ENCODE measurements around the gene ISCU. TPM values are rescaled to one million over a fixed set of nuclear protein-coding genes. Genes with fewer than 3 reads are reported as not detected.

Gene ISCU
- total and polyA plus RNA-seq, 9 of the 15 experiments (the other 6 are each of a cell fraction or from before 2014, with no cell fraction given) = 15.9 to 92.5 (median 77.3) TPM

GRCh38 chr12:108559748-108560147, 2.6 kb upstream of the ISCU start (continued):
- TF ChIP-seq, protein P1, sequence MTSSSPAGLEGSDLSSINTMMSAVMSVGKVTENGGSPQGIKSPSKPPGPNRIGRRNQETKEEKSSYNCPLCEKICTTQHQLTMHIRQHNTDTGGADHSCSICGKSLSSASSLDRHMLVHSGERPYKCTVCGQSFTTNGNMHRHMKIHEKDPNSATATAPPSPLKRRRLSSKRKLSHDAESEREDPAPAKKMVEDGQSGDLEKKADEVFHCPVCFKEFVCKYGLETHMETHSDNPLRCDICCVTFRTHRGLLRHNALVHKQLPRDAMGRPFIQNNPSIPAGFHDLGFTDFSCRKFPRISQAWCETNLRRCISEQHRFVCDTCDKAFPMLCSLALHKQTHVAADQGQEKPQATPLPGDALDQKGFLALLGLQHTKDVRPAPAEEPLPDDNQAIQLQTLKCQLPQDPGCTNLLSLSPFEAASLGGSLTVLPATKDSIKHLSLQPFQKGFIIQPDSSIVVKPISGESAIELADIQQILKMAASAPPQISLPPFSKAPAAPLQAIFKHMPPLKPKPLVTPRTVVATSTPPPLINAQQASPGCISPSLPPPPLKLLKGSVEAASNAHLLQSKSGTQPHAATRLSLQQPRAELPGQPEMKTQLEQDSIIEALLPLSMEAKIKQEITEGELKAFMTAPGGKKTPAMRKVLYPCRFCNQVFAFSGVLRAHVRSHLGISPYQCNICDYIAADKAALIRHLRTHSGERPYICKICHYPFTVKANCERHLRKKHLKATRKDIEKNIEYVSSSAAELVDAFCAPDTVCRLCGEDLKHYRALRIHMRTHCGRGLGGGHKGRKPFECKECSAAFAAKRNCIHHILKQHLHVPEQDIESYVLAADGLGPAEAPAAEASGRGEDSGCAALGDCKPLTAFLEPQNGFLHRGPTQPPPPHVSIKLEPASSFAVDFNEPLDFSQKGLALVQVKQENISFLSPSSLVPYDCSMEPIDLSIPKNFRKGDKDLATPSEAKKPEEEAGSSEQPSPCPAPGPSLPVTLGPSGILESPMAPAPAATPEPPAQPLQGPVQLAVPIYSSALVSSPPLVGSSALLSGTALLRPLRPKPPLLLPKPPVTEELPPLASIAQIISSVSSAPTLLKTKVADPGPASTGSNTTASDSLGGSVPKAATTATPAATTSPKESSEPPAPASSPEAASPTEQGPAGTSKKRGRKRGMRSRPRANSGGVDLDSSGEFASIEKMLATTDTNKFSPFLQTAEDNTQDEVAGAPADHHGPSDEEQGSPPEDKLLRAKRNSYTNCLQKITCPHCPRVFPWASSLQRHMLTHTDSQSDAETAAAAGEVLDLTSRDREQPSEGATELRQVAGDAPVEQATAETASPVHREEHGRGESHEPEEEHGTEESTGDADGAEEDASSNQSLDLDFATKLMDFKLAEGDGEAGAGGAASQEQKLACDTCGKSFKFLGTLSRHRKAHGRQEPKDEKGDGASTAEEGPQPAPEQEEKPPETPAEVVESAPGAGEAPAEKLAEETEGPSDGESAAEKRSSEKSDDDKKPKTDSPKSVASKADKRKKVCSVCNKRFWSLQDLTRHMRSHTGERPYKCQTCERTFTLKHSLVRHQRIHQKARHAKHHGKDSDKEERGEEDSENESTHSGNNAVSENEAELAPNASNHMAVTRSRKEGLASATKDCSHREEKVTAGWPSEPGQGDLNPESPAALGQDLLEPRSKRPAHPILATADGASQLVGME (CRISPR knock-in tag; IDR thresholded peaks at IDR 0.05) = no peak
- no peak for TF ChIP-seq RB1 (IDR thresholded peaks at IDR 0.05; ENCODE audit: low read depth)
- TF ChIP-seq, protein P2, sequence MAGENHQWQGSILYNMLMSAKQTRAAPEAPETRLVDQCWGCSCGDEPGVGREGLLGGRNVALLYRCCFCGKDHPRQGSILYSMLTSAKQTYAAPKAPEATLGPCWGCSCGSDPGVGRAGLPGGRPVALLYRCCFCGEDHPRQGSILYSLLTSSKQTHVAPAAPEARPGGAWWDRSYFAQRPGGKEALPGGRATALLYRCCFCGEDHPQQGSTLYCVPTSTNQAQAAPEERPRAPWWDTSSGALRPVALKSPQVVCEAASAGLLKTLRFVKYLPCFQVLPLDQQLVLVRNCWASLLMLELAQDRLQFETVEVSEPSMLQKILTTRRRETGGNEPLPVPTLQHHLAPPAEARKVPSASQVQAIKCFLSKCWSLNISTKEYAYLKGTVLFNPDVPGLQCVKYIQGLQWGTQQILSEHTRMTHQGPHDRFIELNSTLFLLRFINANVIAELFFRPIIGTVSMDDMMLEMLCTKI (IDR thresholded peaks at IDR 0.05; ENCODE audit: partially characterized antibody) = no peak
- TF ChIP-seq, protein P3, sequence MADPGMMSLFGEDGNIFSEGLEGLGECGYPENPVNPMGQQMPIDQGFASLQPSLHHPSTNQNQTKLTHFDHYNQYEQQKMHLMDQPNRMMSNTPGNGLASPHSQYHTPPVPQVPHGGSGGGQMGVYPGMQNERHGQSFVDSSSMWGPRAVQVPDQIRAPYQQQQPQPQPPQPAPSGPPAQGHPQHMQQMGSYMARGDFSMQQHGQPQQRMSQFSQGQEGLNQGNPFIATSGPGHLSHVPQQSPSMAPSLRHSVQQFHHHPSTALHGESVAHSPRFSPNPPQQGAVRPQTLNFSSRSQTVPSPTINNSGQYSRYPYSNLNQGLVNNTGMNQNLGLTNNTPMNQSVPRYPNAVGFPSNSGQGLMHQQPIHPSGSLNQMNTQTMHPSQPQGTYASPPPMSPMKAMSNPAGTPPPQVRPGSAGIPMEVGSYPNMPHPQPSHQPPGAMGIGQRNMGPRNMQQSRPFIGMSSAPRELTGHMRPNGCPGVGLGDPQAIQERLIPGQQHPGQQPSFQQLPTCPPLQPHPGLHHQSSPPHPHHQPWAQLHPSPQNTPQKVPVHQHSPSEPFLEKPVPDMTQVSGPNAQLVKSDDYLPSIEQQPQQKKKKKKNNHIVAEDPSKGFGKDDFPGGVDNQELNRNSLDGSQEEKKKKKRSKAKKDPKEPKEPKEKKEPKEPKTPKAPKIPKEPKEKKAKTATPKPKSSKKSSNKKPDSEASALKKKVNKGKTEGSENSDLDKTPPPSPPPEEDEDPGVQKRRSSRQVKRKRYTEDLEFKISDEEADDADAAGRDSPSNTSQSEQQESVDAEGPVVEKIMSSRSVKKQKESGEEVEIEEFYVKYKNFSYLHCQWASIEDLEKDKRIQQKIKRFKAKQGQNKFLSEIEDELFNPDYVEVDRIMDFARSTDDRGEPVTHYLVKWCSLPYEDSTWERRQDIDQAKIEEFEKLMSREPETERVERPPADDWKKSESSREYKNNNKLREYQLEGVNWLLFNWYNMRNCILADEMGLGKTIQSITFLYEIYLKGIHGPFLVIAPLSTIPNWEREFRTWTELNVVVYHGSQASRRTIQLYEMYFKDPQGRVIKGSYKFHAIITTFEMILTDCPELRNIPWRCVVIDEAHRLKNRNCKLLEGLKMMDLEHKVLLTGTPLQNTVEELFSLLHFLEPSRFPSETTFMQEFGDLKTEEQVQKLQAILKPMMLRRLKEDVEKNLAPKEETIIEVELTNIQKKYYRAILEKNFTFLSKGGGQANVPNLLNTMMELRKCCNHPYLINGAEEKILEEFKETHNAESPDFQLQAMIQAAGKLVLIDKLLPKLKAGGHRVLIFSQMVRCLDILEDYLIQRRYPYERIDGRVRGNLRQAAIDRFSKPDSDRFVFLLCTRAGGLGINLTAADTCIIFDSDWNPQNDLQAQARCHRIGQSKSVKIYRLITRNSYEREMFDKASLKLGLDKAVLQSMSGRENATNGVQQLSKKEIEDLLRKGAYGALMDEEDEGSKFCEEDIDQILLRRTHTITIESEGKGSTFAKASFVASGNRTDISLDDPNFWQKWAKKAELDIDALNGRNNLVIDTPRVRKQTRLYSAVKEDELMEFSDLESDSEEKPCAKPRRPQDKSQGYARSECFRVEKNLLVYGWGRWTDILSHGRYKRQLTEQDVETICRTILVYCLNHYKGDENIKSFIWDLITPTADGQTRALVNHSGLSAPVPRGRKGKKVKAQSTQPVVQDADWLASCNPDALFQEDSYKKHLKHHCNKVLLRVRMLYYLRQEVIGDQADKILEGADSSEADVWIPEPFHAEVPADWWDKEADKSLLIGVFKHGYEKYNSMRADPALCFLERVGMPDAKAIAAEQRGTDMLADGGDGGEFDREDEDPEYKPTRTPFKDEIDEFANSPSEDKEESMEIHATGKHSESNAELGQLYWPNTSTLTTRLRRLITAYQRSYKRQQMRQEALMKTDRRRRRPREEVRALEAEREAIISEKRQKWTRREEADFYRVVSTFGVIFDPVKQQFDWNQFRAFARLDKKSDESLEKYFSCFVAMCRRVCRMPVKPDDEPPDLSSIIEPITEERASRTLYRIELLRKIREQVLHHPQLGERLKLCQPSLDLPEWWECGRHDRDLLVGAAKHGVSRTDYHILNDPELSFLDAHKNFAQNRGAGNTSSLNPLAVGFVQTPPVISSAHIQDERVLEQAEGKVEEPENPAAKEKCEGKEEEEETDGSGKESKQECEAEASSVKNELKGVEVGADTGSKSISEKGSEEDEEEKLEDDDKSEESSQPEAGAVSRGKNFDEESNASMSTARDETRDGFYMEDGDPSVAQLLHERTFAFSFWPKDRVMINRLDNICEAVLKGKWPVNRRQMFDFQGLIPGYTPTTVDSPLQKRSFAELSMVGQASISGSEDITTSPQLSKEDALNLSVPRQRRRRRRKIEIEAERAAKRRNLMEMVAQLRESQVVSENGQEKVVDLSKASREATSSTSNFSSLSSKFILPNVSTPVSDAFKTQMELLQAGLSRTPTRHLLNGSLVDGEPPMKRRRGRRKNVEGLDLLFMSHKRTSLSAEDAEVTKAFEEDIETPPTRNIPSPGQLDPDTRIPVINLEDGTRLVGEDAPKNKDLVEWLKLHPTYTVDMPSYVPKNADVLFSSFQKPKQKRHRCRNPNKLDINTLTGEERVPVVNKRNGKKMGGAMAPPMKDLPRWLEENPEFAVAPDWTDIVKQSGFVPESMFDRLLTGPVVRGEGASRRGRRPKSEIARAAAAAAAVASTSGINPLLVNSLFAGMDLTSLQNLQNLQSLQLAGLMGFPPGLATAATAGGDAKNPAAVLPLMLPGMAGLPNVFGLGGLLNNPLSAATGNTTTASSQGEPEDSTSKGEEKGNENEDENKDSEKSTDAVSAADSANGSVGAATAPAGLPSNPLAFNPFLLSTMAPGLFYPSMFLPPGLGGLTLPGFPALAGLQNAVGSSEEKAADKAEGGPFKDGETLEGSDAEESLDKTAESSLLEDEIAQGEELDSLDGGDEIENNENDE (IDR thresholded peaks at IDR 0.05; ENCODE audit: low read depth, low read length) = no peak
- TF ChIP-seq ZKSCAN3 (CRISPR knock-in tag; IDR thresholded peaks at IDR 0.05) = no peak
- TF ChIP-seq HSF4 (CRISPR knock-in tag; IDR thresholded peaks at IDR 0.05; ENCODE audit: borderline replicate concordance) = no peak
- TF ChIP-seq ZBTB8A (IDR thresholded peaks at IDR 0.05; ENCODE audit: partially characterized antibody) = no peak
- TF ChIP-seq RUNX1 (IDR thresholded peaks at IDR 0.05; ENCODE audit: low read depth) = no peak
- TF ChIP-seq THRAP3 (IDR thresholded peaks at IDR 0.05; ENCODE audit: borderline replicate concordance) = no peak
- no peak for TF ChIP-seq TEAD2 (tag; IDR thresholded peaks at IDR 0.05)
- TF ChIP-seq FOSL1 (tag; conservative IDR thresholded peaks at IDR 0.05) = no peak
